HepG2 (cell line): ENCODE measurements around the gene SLC13A2. TPM values are rescaled to one million over a fixed set of nuclear protein-coding genes. Genes with fewer than 3 reads are reported as not detected.

Experiments
- ATAC-seq: fragments of 200-7000 bp; cut with Tn5 transposase; 3 replicates; pipeline ENCODE4 v1.9.1; 2020; ENCODE audit warnings: mild to moderate bottlenecking, moderate library complexity
- BruUV-seq: library from RNA; stranded (reverse); fragments of 400-500 nt; replicated peaks from 2 replicates; lab custom pipeline; 2021; lab: Mats Ljungman, UMichigan
- CTCF ChIA-PET: fragments of 300-600 bp; formaldehyde crosslinking; extraction: SDS; loops from one replicate; lab custom pipeline; 2021; ENCODE audit warnings: low total read pairs, inconsistent platforms, low intra/inter-chr PET ratio; lab: Yijun Ruan, JAX
- POLR2A ChIA-PET: fragments of 350-600 bp; sonication (Branson Sonifier 250); formaldehyde crosslinking; loops from one replicate; lab custom pipeline; 2020; ENCODE audit warnings: antibody characterized with exemption, inconsistent platforms; lab: Yijun Ruan, JAX
- DNase-seq: peaks from one replicate; pipeline ENCODE4 v3.0.0-alpha.2; 2015; ENCODE audit warnings: low spot score
- FAIRE-seq: peaks from 3 replicates; lab custom pipeline; 2011; peaks lifted over from hg19 to GRCh38; lab: Jason Lieb, UNC
- H2AFZ ChIP-seq: one replicate; pipeline ENCODE4 v1.6.1; 2011; ENCODE audit warnings: low read length, inconsistent platforms
- H3K27ac ChIP-seq: fragments of 300-600 bp; 3 replicates; pipeline ENCODE4 v1.8.0; 2011; ENCODE audit warnings: mixed run types, mild to moderate bottlenecking, mixed read lengths, low read length, inconsistent platforms; ENCODE audit not compliant: insufficient read depth; ENCODE audit errors: extremely low read length
- H3K27me3 ChIP-seq, 2 experiments: fragments of 200-600 bp in 1 of 2; 2 replicates in 1 of 2; 3 replicates in 1 of 2; pipeline versions ENCODE4 v1.6.0 to v1.8.0; 2011; ENCODE audit warnings: low read length in 2 of 2, mild to moderate bottlenecking in 2 of 2, moderate library complexity in 2 of 2, inconsistent platforms in 1 of 2; ENCODE audit not compliant: insufficient read depth in 2 of 2, control insufficient read depth in 1 of 2
- H3K36me3 ChIP-seq, 2 experiments: fragments of 200-600 bp in 1 of 2; replicated peaks in 1 of 2; 2 replicates in 1 of 2; 3 replicates in 1 of 2; pipeline versions ENCODE4 v1.5.1 to v1.8.0; 2011; ENCODE audit warnings: low read length in 2 of 2, inconsistent platforms in 1 of 2; ENCODE audit not compliant: insufficient read depth in 2 of 2, control insufficient read depth in 1 of 2
- H3K4me1 ChIP-seq: 2 replicates; pipeline ENCODE4 v1.5.1; 2012; ENCODE audit warnings: low read length, inconsistent platforms; ENCODE audit not compliant: insufficient read depth
- H3K4me2 ChIP-seq: 2 replicates; pipeline ENCODE4 v1.6.0; 2011; ENCODE audit warnings: low read depth, low read length, inconsistent platforms
- H3K4me3 ChIP-seq, 3 experiments: fragments of 200-600 bp in 1 of 3; sonication (generic), shearing (Covaris generic) in 1 of 3; replicated peaks in 1 of 3; 2 replicates each; pipeline ENCODE4 v1.5.1; 2011 to 2016; ENCODE audit warnings: low read length in 3 of 3, inconsistent platforms in 2 of 3, low read depth in 2 of 3, mild to moderate bottlenecking in 2 of 3, control low read depth in 1 of 3, mixed read lengths in 1 of 3; ENCODE audit not compliant: insufficient read depth in 1 of 3
- H3K79me2 ChIP-seq: one replicate; pipeline ENCODE4 v1.6.1; 2011; ENCODE audit warnings: low read length, inconsistent platforms; ENCODE audit not compliant: insufficient read depth
- H3K9ac ChIP-seq: 2 replicates; pipeline ENCODE4 v1.6.0; 2011; ENCODE audit warnings: mild to moderate bottlenecking, low read depth, low read length, inconsistent platforms; ENCODE audit not compliant: insufficient read depth
- H3K9me3 ChIP-seq: 2 replicates; pipeline ENCODE4 v1.5.1; 2012; ENCODE audit warnings: mild to moderate bottlenecking, low read length
- H4K20me1 ChIP-seq: 2 replicates; pipeline ENCODE4 v1.6.0; 2011; ENCODE audit warnings: inconsistent platforms, mild to moderate bottlenecking, low read length, moderate library complexity; ENCODE audit not compliant: insufficient read depth
- FOXC1 ChIP-seq: sonication (generic); formaldehyde crosslinking; IDR thresholded peaks from 2 replicates; pipeline ENCODE4 v1.8.0; 2022; ENCODE audit warnings: mild to moderate bottlenecking, missing genetic modification reagents, borderline replicate concordance
- KDM4B ChIP-seq: sonication (generic); formaldehyde crosslinking; IDR thresholded peaks from 2 replicates; pipeline ENCODE4 v1.4.0; 2020; ENCODE audit warnings: missing genetic modification reagents
- KDM5B ChIP-seq: sonication (generic); formaldehyde crosslinking; IDR thresholded peaks from 2 replicates; pipeline ENCODE4 v1.4.0; 2020; ENCODE audit warnings: missing genetic modification reagents, mild to moderate bottlenecking, borderline replicate concordance
- MLLT10 ChIP-seq: sonication (generic); formaldehyde crosslinking; IDR thresholded peaks from 2 replicates; pipeline ENCODE4 v1.4.0; 2020; ENCODE audit warnings: missing genetic modification reagents
- PLRG1 ChIP-seq: fragments of 450-650 bp; conservative IDR thresholded peaks from 2 replicates; pipeline ENCODE4 v1.6.1; 2016
- SNAPC2 ChIP-seq: sonication (generic); formaldehyde crosslinking; IDR thresholded peaks from 2 replicates; pipeline ENCODE4 v1.8.1; 2022; ENCODE audit warnings: mild to moderate bottlenecking, missing genetic modification reagents
- SP1 ChIP-seq, 2 experiments: fragments of 450-650 bp in 1 of 2; sonication (generic) in 1 of 2; formaldehyde crosslinking in 1 of 2; IDR thresholded peaks; 2 replicates each; pipeline versions ENCODE4 v1.4.0 to v1.6.1; 2016 to 2020; ENCODE audit warnings: missing genetic modification reagents in 1 of 2
- TSC22D2 ChIP-seq: sonication (generic); formaldehyde crosslinking; IDR thresholded peaks from 2 replicates; pipeline ENCODE4 v1.5.1; 2020; ENCODE audit warnings: missing genetic modification reagents, mild to moderate bottlenecking, borderline replicate concordance
- ZBTB1 ChIP-seq: sonication (generic); formaldehyde crosslinking; IDR thresholded peaks from 2 replicates; pipeline ENCODE4 v1.4.0; 2020; ENCODE audit warnings: missing genetic modification reagents, borderline replicate concordance
- ZFP41 ChIP-seq: sonication (generic); formaldehyde crosslinking; IDR thresholded peaks from 2 replicates; pipeline ENCODE4 v1.4.0; 2020; ENCODE audit warnings: mild to moderate bottlenecking, missing genetic modification reagents, borderline replicate concordance
- ZNF329 ChIP-seq: sonication (generic); formaldehyde crosslinking; IDR thresholded peaks from 2 replicates; pipeline ENCODE4 v1.9.0; 2021; ENCODE audit warnings: low read depth, mild to moderate bottlenecking, missing genetic modification reagents
- ZNF460 ChIP-seq: sonication (generic); formaldehyde crosslinking; IDR thresholded peaks from 2 replicates; pipeline ENCODE4 v1.5.1; 2020; ENCODE audit warnings: missing genetic modification reagents, mild to moderate bottlenecking, borderline replicate concordance
- ZNF768 ChIP-seq: sonication (generic); formaldehyde crosslinking; IDR thresholded peaks from 2 replicates; pipeline ENCODE4 v1.4.0; 2020; ENCODE audit warnings: missing genetic modification reagents
- ZNF879 ChIP-seq: sonication (generic); formaldehyde crosslinking; IDR thresholded peaks from 2 replicates; pipeline ENCODE4 v1.8.1; 2023; ENCODE audit warnings: missing genetic modification reagents
- ZZZ3 ChIP-seq: sonication (generic); formaldehyde crosslinking; IDR thresholded peaks from 2 replicates; pipeline ENCODE4 v1.4.0; 2020; ENCODE audit warnings: missing genetic modification reagents, mild to moderate bottlenecking, borderline replicate concordance
- WGBS: methylation state at CpG from one replicate; pipeline ENCODE4 v1.1.6; 2017; ENCODE audit warnings: low lambda C conversion rate; 5-methylcytosine and 5-hydroxymethylcytosine counted together
- in situ Hi-C: cut with HindIII; loops from 2 replicates; pipeline ENCODE4 v1.10.0; 2017; ENCODE audit warnings: low pct_unique_long_range_greater_than_20kb; ENCODE audit not compliant: extremely low pct_ligation_motif_present
- intact Hi-C: fragments of 100-400 bp; cut with micrococcal nuclease; formaldehyde crosslinking; loops from one replicate; pipeline ENCODE4 v1.10.0; 2022; ENCODE audit not compliant: unreplicated experiment
- polyA plus RNA-seq, 8 experiments: library from polyadenylated mRNA; depleted of rRNA in 3 of 8; stranded (reverse) in 7 of 8; unstranded in 1 of 8; fragments of >200 nt; fragmentation: Illumina TruSeq in 4 of 8; extraction: Trizol in 4 of 8; gene quantifications; 2 replicates each; pipeline versions ENCODE4 v1.2.1 to v1.2.3, GENCODE V29; 2011 to 2016; ENCODE audit warnings: low read depth in 4 of 8, missing spikeins in 1 of 8, mixed read lengths in 1 of 8; ENCODE audit not compliant: insufficient read depth in 1 of 8
- total RNA-seq, 5 experiments: library from RNA; depleted of rRNA; stranded (reverse); fragments of >200 nt; fragmentation: Illumina TruSeq; extraction: Trizol; gene quantifications; 2 replicates each; pipeline ENCODE4 v1.2.3, GENCODE V29; 2016; ENCODE audit warnings: low read depth in 1 of 5
- TF ChIP-seq, protein P1 (sequence below): sonication (generic); formaldehyde crosslinking; IDR thresholded peaks from 2 replicates; pipeline ENCODE4 v1.5.0; 2020; ENCODE audit warnings: mild to moderate bottlenecking, missing genetic modification reagents
- TF ChIP-seq, protein P2 (sequence below): sonication (generic); formaldehyde crosslinking; IDR thresholded peaks from 2 replicates; pipeline ENCODE4 v1.4.0; 2020; ENCODE audit warnings: missing genetic modification reagents
- TF ChIP-seq, protein P3 (sequence below): sonication (generic); formaldehyde crosslinking; IDR thresholded peaks from 2 replicates; pipeline ENCODE4 v1.5.1; 2020; ENCODE audit warnings: missing genetic modification reagents, mild to moderate bottlenecking, borderline replicate concordance

SLC13A2 gene
- total and polyA plus RNA-seq, 2 of the 13 experiments (the other 11 are each of a cell fraction or from before 2014, with no cell fraction given) = 0.07 TPM; not detected in 1

DNA sequence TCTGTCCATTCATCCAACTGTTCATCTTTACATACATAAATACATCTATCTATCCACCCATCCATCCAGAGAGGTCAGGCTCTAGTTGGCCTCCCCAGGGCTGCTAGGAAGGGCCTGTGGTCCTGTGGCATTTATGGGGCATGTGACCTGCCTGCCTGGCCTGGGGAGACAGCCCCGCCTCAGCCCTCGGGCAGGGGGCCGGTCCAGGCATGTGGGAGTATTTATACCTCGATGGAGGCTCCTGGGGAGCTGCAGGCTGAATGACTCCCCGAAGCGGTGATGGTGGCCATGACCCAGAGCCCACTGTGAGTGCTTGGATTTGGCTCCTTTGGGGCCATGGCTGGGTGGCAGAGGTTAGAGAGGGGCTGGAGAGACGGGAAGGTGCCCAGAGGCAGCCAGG lies 40.0 kb downstream of the SLC13A2 start:
- TF ChIP-seq KDM4B (CRISPR knock-in tag) (no peak), ZNF460 (CRISPR knock-in tag) (no peak), SNAPC2 (CRISPR knock-in tag) (no peak), SP1 (IDR thresholded peaks at IDR 0.05) (no peak), SP1 (CRISPR knock-in tag; IDR thresholded peaks at IDR 0.05) (no peak), FOXC1 (no peak), ZFP41 (CRISPR knock-in tag) (no peak), ZBTB1 (no peak), PLRG1 (no peak), MLLT10 (no peak), ZNF768 (CRISPR knock-in tag) (no peak), TSC22D2 (CRISPR knock-in tag) (no peak), ZNF329 (CRISPR knock-in tag) (no peak), ZZZ3 (CRISPR knock-in tag) (no peak), KDM5B (CRISPR knock-in tag) (no peak), ZNF879 (CRISPR knock-in tag) (no peak)
- TF ChIP-seq, protein P1, sequence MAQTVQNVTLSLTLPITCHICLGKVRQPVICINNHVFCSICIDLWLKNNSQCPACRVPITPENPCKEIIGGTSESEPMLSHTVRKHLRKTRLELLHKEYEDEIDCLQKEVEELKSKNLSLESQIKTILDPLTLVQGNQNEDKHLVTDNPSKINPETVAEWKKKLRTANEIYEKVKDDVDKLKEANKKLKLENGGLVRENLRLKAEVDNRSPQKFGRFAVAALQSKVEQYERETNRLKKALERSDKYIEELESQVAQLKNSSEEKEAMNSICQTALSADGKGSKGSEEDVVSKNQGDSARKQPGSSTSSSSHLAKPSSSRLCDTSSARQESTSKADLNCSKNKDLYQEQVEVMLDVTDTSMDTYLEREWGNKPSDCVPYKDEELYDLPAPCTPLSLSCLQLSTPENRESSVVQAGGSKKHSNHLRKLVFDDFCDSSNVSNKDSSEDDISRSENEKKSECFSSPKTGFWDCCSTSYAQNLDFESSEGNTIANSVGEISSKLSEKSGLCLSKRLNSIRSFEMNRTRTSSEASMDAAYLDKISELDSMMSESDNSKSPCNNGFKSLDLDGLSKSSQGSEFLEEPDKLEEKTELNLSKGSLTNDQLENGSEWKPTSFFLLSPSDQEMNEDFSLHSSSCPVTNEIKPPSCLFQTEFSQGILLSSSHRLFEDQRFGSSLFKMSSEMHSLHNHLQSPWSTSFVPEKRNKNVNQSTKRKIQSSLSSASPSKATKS (CRISPR knock-in tag) = no peak
- TF ChIP-seq, protein P2, sequence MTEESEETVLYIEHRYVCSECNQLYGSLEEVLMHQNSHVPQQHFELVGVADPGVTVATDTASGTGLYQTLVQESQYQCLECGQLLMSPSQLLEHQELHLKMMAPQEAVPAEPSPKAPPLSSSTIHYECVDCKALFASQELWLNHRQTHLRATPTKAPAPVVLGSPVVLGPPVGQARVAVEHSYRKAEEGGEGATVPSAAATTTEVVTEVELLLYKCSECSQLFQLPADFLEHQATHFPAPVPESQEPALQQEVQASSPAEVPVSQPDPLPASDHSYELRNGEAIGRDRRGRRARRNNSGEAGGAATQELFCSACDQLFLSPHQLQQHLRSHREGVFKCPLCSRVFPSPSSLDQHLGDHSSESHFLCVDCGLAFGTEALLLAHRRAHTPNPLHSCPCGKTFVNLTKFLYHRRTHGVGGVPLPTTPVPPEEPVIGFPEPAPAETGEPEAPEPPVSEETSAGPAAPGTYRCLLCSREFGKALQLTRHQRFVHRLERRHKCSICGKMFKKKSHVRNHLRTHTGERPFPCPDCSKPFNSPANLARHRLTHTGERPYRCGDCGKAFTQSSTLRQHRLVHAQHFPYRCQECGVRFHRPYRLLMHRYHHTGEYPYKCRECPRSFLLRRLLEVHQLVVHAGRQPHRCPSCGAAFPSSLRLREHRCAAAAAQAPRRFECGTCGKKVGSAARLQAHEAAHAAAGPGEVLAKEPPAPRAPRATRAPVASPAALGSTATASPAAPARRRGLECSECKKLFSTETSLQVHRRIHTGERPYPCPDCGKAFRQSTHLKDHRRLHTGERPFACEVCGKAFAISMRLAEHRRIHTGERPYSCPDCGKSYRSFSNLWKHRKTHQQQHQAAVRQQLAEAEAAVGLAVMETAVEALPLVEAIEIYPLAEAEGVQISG (CRISPR knock-in tag) = no peak
- TF ChIP-seq, protein P3, sequence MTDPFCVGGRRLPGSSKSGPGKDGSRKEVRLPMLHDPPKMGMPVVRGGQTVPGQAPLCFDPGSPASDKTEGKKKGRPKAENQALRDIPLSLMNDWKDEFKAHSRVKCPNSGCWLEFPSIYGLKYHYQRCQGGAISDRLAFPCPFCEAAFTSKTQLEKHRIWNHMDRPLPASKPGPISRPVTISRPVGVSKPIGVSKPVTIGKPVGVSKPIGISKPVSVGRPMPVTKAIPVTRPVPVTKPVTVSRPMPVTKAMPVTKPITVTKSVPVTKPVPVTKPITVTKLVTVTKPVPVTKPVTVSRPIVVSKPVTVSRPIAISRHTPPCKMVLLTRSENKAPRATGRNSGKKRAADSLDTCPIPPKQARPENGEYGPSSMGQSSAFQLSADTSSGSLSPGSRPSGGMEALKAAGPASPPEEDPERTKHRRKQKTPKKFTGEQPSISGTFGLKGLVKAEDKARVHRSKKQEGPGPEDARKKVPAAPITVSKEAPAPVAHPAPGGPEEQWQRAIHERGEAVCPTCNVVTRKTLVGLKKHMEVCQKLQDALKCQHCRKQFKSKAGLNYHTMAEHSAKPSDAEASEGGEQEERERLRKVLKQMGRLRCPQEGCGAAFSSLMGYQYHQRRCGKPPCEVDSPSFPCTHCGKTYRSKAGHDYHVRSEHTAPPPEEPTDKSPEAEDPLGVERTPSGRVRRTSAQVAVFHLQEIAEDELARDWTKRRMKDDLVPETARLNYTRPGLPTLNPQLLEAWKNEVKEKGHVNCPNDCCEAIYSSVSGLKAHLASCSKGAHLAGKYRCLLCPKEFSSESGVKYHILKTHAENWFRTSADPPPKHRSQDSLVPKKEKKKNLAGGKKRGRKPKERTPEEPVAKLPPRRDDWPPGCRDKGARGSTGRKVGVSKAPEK (CRISPR knock-in tag) = no peak
- TF ChIP-seq, all 625 proteins: peak for 0
- ATAC-seq = no peak
- H3K27me3 ChIP-seq = peaks cover 7 to 47% of the 10 kb centered on the region in 2 experiments; a peak in 4 of 5 replicates
- CTCF ChIA-PET = no interaction called here
- POLR2A ChIA-PET = no interaction called here
- no peaks in the 10 kb centered on the region for H3K9me3 ChIP-seq
- no peaks in the 10 kb centered on the region for H3K36me3 ChIP-seq
- no peak for FAIRE-seq
- no peak for DNase-seq
- H3K79me2 ChIP-seq = no peaks in the 10 kb centered on the region
- no peak overlapping the region for H3K4me2 ChIP-seq
- in situ Hi-C loops (no loop called here), intact Hi-C loops (no loop called here)
- no peaks in the 10 kb centered on the region for H3K4me1 ChIP-seq
- WGBS = 7% methylated on average over 4 of the region's 7 CpGs
- BruUV-seq = no TSS peak
- no peak overlapping the region for H3K27ac ChIP-seq
- no peak overlapping the region for H3K9ac ChIP-seq
- no peaks in the 10 kb centered on the region for H4K20me1 ChIP-seq
- H2AFZ ChIP-seq = no peak overlapping the region
- no peak overlapping the region for H3K4me3 ChIP-seq
